ENCODE results near the gene NTRK3.

DNA sequence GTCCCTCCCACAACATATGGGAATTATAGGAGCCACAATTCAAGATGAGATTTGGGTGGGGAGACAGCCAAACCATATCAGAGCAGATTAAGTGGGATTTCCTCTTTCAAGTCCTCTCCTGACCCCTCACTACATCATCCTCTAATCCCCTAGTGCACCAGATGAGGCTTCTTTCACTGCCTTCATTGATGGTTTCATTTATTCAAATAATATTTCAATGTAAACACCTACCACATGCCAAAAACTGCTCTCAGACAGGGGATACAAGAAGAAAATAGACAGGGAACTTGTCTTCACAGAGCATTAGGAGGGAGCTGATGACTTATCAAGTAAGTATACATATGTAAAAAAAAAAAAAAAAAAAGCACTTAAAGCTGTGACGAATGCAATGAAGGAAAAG lies 180.2 kb downstream of the NTRK3 start:
- TF ChIP-seq EZH2phosphoT487 (IDR thresholded peaks at IDR 0.05; ENCODE audit: borderline replicate concordance): no peak
- TF ChIP-seq, protein P1, sequence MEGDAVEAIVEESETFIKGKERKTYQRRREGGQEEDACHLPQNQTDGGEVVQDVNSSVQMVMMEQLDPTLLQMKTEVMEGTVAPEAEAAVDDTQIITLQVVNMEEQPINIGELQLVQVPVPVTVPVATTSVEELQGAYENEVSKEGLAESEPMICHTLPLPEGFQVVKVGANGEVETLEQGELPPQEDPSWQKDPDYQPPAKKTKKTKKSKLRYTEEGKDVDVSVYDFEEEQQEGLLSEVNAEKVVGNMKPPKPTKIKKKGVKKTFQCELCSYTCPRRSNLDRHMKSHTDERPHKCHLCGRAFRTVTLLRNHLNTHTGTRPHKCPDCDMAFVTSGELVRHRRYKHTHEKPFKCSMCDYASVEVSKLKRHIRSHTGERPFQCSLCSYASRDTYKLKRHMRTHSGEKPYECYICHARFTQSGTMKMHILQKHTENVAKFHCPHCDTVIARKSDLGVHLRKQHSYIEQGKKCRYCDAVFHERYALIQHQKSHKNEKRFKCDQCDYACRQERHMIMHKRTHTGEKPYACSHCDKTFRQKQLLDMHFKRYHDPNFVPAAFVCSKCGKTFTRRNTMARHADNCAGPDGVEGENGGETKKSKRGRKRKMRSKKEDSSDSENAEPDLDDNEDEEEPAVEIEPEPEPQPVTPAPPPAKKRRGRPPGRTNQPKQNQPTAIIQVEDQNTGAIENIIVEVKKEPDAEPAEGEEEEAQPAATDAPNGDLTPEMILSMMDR (conservative IDR thresholded peaks at IDR 0.05; ENCODE audit: low read length): no peak

Measured in Loucy (cell line).